GM12865 (cell line): ENCODE data around the gene ARHGAP1.
"Not testable (repeated sequence)": the region's sequence is repeated elsewhere in the genome, so short reads cannot be mapped to it uniquely, and the experiment has no call there.

ENCODE experiments used
- DNase-seq: peaks from one replicate; pipeline ENCODE4 v3.0.0; 2010; ENCODE audit warnings: low read depth
- H3K4me3 ChIP-seq: 2 replicates; pipeline ENCODE4 v1.5.1; 2011; ENCODE audit warnings: mild to moderate bottlenecking, low read depth, low read length, control low read depth
- CTCF ChIP-seq: IDR thresholded peaks from 2 replicates; pipeline ENCODE4 v1.5.1; 2011; ENCODE audit warnings: low read length, control low read depth, low read depth, inconsistent platforms; ENCODE audit not compliant: insufficient read depth; ENCODE audit errors: missing control alignments

The ARHGAP1 gene

DNA sequence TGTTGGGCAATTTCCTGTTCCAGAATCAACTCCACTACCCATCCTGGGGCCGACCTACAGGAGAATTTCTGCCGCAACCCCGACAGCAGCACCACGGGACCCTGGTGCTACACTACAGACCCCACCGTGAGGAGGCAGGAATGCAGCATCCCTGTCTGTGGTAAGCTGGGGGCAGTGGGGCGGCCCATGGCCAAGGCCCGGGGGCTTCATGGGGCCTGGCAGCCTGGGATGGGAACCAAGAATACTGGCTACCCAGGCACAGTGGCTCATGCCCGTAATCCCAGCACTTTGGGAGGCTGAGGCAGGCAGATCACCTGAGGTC, 22.9 kb upstream of the ARHGAP1 start:
- no peak for TF ChIP-seq CTCF
- H3K4me3 ChIP-seq: no peak overlapping the region

GRCh38 chr11:46722566-46723358, 22.3 kb upstream of the ARHGAP1 start:
- TF ChIP-seq CTCF: no peak
- no peak for DNase-seq
- no peak overlapping the region for H3K4me3 ChIP-seq

More for the DNA sequence above, 22.9 kb upstream of the ARHGAP1 start:
- no peak for DNase-seq

- DNase-seq: no peak
- no peak overlapping the region for H3K4me3 ChIP-seq
- no peak for TF ChIP-seq CTCF
Measured at GRCh38 chr11:46721286-46721685, 20.9 kb upstream of the ARHGAP1 start.

DNA sequence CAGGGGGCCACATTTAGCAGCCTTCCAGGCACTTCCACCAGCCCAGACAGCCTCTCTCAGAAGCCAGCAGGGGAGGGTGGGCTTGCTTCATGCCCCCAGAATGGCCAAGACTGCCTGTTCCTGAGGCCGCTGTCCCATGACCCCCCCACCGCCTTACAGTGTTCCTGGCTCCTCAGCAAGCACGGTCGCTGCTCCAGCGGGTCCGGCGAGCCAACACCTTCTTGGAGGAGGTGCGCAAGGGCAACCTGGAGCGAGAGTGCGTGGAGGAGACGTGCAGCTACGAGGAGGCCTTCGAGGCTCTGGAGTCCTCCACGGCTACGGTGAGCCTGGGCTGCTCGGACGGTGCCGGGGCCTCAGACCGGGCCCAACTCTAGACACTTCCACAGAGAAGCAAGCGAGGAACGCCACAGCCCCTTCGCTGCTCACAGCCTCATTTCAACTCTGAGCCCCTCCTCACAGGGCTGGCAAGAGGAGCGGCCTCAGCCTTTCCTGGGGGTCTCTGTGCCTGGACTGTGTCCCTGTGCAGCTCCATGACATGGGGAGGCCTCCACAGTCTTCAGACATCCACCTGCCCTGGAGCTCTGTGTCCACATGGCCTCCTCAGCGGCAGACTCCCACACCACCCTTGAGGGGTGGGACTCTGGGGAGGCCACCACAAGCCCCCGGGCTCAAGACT, 19.3 kb upstream of the ARHGAP1 start:
- H3K4me3 ChIP-seq: no peak overlapping the region
- DNase-seq: no peak
- TF ChIP-seq CTCF: no peak

DNA sequence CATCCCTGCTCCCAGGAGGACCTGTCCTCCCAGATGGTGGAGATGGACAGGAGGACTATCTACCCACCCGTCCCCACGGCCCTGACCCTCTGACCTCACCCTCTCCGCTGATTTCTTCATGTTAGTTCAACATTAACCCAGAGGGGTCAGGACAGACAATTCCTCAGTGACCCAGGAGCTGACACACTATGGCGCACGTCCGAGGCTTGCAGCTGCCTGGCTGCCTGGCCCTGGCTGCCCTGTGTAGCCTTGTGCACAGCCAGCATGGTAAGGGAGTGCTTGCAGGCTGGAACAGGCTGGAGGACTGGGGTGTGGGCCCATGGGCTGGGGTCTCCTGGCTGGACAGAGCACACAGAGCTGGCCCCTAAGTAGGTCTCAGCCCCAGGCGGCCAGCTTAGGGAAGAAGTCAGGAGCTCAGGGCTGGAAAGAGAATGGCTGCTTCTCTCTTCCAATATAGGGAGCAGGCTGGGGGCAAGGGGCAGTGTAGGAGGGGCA, 18.7 kb upstream of the ARHGAP1 start, which contains the start of gene F2:
Gene F2 (plus strand): TSS at position 166 of the 495 bp plus-strand sequence. CDS start 23 bp downstream, at position 189.
- DNase-seq: no peak
- no peak for TF ChIP-seq CTCF
- no peak within 1 kb of the TSS for H3K4me3 ChIP-seq

- no peak overlapping the region for H3K4me3 ChIP-seq
- no peak for DNase-seq
- TF ChIP-seq CTCF: no peak
Measured at GRCh38 chr11:46718155-46719019, 18.0 kb upstream of the ARHGAP1 start.

GRCh38 chr11:46717825-46718154, 17.4 kb upstream of the ARHGAP1 start:
- not testable (repeated sequence) for H3K4me3 ChIP-seq, DNase-seq
